Urothelium cell line (cell line): Measurements from ENCODE around the gene SLC22A3.
"Not testable (repeated sequence)": the region's sequence is repeated elsewhere in the genome, so short reads cannot be mapped to it uniquely, and the experiment has no call there.

Experiments
- DNase-seq: peaks from one replicate; pipeline ENCODE4 v3.0.0; 2011; ENCODE audit warnings: low spot score, mixed read lengths
- FAIRE-seq: peaks from 2 replicates; lab custom pipeline; 2011; peaks lifted over from hg19 to GRCh38; lab: Jason Lieb, UNC

Gene SLC22A3

GRCh38 chr6:160476056-160476455 is 127.9 kb downstream of the SLC22A3 start:
- FAIRE-seq, DNase-seq: not testable (repeated sequence)

- FAIRE-seq = peak; percentile 63
- not testable (repeated sequence) for DNase-seq
These were observed 128.9 kb downstream of the SLC22A3 start for GRCh38 chr6:160477072-160477471.

GRCh38 chr6:160477901-160478300 is 129.7 kb downstream of the SLC22A3 start:
- FAIRE-seq (no peak), DNase-seq (no peak)

- FAIRE-seq = no peak
- DNase-seq = no peak
These were observed 138.9 kb downstream of the SLC22A3 start for GRCh38 chr6:160487116-160487515.

- DNase-seq = no peak
These were observed 140.9 kb downstream of the SLC22A3 start for GRCh38 chr6:160489091-160489490.

GRCh38 chr6:160494576-160494975 is 146.4 kb downstream of the SLC22A3 start:
- no peak for DNase-seq
- FAIRE-seq = no peak

More at GRCh38 chr6:160489091-160489490, 140.9 kb downstream of the SLC22A3 start:
- no peak for FAIRE-seq

- no peak for DNase-seq
- FAIRE-seq = no peak
These were observed 152.5 kb downstream of the SLC22A3 start for GRCh38 chr6:160500639-160501038.
